Measurements from ENCODE around the gene CLDN20. TPM values are rescaled to one million over a fixed set of nuclear protein-coding genes. Genes with fewer than 3 reads are reported as not detected.

The CLDN20 gene
- total and polyA plus RNA-seq, 2 of the 8 experiments (the other 6 are each of a cell fraction or from before 2014, with no cell fraction given): not detected

DNA sequence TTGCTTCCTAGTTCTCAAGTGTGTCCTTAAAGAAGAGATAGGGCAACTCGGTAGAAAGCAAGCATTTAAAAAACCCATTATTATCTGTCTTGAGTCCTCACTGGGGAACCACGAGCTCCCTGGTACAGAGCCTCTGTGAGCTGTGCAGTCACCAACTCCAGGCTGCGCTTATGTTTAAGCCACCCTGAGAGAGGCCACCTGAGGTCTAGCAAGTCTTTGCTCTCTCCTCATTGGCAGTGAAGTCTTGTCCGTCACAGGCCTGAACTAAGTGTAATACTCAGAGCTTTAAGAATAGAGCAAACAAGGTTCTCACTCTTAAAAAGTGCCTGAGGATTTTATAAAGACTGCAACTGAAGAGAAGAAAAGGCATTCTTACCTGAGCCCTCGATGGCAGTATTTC is 3.9 kb upstream of the CLDN20 start (continued):
- TF ChIP-seq, protein P1, sequence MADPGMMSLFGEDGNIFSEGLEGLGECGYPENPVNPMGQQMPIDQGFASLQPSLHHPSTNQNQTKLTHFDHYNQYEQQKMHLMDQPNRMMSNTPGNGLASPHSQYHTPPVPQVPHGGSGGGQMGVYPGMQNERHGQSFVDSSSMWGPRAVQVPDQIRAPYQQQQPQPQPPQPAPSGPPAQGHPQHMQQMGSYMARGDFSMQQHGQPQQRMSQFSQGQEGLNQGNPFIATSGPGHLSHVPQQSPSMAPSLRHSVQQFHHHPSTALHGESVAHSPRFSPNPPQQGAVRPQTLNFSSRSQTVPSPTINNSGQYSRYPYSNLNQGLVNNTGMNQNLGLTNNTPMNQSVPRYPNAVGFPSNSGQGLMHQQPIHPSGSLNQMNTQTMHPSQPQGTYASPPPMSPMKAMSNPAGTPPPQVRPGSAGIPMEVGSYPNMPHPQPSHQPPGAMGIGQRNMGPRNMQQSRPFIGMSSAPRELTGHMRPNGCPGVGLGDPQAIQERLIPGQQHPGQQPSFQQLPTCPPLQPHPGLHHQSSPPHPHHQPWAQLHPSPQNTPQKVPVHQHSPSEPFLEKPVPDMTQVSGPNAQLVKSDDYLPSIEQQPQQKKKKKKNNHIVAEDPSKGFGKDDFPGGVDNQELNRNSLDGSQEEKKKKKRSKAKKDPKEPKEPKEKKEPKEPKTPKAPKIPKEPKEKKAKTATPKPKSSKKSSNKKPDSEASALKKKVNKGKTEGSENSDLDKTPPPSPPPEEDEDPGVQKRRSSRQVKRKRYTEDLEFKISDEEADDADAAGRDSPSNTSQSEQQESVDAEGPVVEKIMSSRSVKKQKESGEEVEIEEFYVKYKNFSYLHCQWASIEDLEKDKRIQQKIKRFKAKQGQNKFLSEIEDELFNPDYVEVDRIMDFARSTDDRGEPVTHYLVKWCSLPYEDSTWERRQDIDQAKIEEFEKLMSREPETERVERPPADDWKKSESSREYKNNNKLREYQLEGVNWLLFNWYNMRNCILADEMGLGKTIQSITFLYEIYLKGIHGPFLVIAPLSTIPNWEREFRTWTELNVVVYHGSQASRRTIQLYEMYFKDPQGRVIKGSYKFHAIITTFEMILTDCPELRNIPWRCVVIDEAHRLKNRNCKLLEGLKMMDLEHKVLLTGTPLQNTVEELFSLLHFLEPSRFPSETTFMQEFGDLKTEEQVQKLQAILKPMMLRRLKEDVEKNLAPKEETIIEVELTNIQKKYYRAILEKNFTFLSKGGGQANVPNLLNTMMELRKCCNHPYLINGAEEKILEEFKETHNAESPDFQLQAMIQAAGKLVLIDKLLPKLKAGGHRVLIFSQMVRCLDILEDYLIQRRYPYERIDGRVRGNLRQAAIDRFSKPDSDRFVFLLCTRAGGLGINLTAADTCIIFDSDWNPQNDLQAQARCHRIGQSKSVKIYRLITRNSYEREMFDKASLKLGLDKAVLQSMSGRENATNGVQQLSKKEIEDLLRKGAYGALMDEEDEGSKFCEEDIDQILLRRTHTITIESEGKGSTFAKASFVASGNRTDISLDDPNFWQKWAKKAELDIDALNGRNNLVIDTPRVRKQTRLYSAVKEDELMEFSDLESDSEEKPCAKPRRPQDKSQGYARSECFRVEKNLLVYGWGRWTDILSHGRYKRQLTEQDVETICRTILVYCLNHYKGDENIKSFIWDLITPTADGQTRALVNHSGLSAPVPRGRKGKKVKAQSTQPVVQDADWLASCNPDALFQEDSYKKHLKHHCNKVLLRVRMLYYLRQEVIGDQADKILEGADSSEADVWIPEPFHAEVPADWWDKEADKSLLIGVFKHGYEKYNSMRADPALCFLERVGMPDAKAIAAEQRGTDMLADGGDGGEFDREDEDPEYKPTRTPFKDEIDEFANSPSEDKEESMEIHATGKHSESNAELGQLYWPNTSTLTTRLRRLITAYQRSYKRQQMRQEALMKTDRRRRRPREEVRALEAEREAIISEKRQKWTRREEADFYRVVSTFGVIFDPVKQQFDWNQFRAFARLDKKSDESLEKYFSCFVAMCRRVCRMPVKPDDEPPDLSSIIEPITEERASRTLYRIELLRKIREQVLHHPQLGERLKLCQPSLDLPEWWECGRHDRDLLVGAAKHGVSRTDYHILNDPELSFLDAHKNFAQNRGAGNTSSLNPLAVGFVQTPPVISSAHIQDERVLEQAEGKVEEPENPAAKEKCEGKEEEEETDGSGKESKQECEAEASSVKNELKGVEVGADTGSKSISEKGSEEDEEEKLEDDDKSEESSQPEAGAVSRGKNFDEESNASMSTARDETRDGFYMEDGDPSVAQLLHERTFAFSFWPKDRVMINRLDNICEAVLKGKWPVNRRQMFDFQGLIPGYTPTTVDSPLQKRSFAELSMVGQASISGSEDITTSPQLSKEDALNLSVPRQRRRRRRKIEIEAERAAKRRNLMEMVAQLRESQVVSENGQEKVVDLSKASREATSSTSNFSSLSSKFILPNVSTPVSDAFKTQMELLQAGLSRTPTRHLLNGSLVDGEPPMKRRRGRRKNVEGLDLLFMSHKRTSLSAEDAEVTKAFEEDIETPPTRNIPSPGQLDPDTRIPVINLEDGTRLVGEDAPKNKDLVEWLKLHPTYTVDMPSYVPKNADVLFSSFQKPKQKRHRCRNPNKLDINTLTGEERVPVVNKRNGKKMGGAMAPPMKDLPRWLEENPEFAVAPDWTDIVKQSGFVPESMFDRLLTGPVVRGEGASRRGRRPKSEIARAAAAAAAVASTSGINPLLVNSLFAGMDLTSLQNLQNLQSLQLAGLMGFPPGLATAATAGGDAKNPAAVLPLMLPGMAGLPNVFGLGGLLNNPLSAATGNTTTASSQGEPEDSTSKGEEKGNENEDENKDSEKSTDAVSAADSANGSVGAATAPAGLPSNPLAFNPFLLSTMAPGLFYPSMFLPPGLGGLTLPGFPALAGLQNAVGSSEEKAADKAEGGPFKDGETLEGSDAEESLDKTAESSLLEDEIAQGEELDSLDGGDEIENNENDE (IDR thresholded peaks at IDR 0.05; ENCODE audit: insufficient replicate concordance, low read length): no peak

Measured in H1 (cell line).